SK-N-SH treated with all-trans-retinoic acid at 6 μM for 48 hours (cell line): ENCODE results near the gene TTBK1.

ENCODE experiments used
- ATAC-seq: fragments of 200-7000 bp; cut with Tn5 transposase; 3 replicates; pipeline ENCODE4 v1.9.1; 2020; ENCODE audit warnings: mild to moderate bottlenecking, moderate library complexity
- ARNTL ChIP-seq: fragments of 450-650 bp; formaldehyde crosslinking; IDR thresholded peaks from 2 replicates; pipeline ENCODE4 v1.5.0; 2020; ENCODE audit warnings: low read depth, mild to moderate bottlenecking, moderate library complexity, borderline replicate concordance
- BACH2 ChIP-seq: fragments of 250-450 bp; sonication (Bioruptor Pico); IDR thresholded peaks from 2 replicates; pipeline ENCODE4 v1.9.0; 2021; ENCODE audit warnings: mild to moderate bottlenecking, borderline replicate concordance
- CREB5 ChIP-seq: fragments of 250-450 bp; sonication (Bioruptor Pico); IDR thresholded peaks from 2 replicates; pipeline ENCODE4 v1.5.1; 2020; ENCODE audit warnings: low read depth, mild to moderate bottlenecking, moderate library complexity
- CSDC2 ChIP-seq: fragments of 250-450 bp; sonication (Bioruptor Pico); IDR thresholded peaks from 2 replicates; pipeline ENCODE4 v1.5.0; 2020; ENCODE audit warnings: mild to moderate bottlenecking, moderate library complexity
- CSRNP3 ChIP-seq: fragments of 250-450 bp; sonication (Bioruptor Pico); IDR thresholded peaks from 2 replicates; pipeline ENCODE4 v1.5.1; 2021; ENCODE audit warnings: mild to moderate bottlenecking, moderate library complexity
- ESRRG ChIP-seq: fragments of 250-450 bp; sonication (Bioruptor Pico); IDR thresholded peaks from 2 replicates; pipeline ENCODE4 v1.6.1; 2021; ENCODE audit warnings: mild to moderate bottlenecking
- ISL1 ChIP-seq: fragments of 250-450 bp; sonication (Bioruptor Pico); IDR thresholded peaks from 2 replicates; pipeline ENCODE4 v2.1.2; 2022; ENCODE audit warnings: mild to moderate bottlenecking, moderate library complexity
- OSR1 ChIP-seq: fragments of 250-450 bp; sonication (Bioruptor Pico); IDR thresholded peaks from 2 replicates; pipeline ENCODE4 v1.8.0; 2022; ENCODE audit warnings: moderate library complexity, mild to moderate bottlenecking, inconsistent platforms
- PATZ1 ChIP-seq: fragments of 250-450 bp; sonication (Bioruptor Pico); IDR thresholded peaks from 2 replicates; pipeline ENCODE4 v1.8.0; 2020; ENCODE audit warnings: mild to moderate bottlenecking, moderate library complexity, borderline replicate concordance
- PPARA ChIP-seq: fragments of 250-450 bp; sonication (Bioruptor Pico); IDR thresholded peaks from 2 replicates; pipeline ENCODE4 v1.5.0; 2020; ENCODE audit warnings: mild to moderate bottlenecking, borderline replicate concordance
- RARB ChIP-seq: fragments of 250-450 bp; sonication (Bioruptor Pico); IDR thresholded peaks from 2 replicates; pipeline ENCODE4 v1.8.0; 2021; ENCODE audit warnings: mild to moderate bottlenecking, moderate library complexity
- SNAI2 ChIP-seq: fragments of 250-450 bp; sonication (Bioruptor Pico); IDR thresholded peaks from 2 replicates; pipeline ENCODE4 v1.5.0; 2020; ENCODE audit warnings: mild to moderate bottlenecking, moderate library complexity
- TOX ChIP-seq: fragments of 250-450 bp; sonication (Bioruptor Pico); IDR thresholded peaks from 2 replicates; pipeline ENCODE4 v1.8.0; 2021; ENCODE audit warnings: mild to moderate bottlenecking, moderate library complexity, borderline replicate concordance
- TSHZ2 ChIP-seq: fragments of 250-450 bp; sonication (Bioruptor Pico); IDR thresholded peaks from 2 replicates; pipeline ENCODE4 v1.5.0; 2020; ENCODE audit warnings: mild to moderate bottlenecking, moderate library complexity
- ZC3H10 ChIP-seq: fragments of 250-450 bp; sonication (Bioruptor Pico); IDR thresholded peaks from 2 replicates; pipeline ENCODE4 v1.5.1; 2021; ENCODE audit warnings: mild to moderate bottlenecking, moderate library complexity
- ZFP3 ChIP-seq: fragments of 250-450 bp; sonication (Bioruptor Pico); IDR thresholded peaks from 2 replicates; pipeline ENCODE4 v1.5.0; 2020; ENCODE audit warnings: mild to moderate bottlenecking, moderate library complexity
- ZFP30 ChIP-seq: fragments of 450-650 bp; formaldehyde crosslinking; IDR thresholded peaks from 2 replicates; pipeline ENCODE4 v1.5.0; 2022; ENCODE audit warnings: mild to moderate bottlenecking, moderate library complexity
- ZNF70 ChIP-seq: fragments of 450-650 bp; formaldehyde crosslinking; IDR thresholded peaks from 2 replicates; pipeline ENCODE4 v1.5.0; 2020; ENCODE audit warnings: mild to moderate bottlenecking, moderate library complexity

TTBK1 gene

GRCh38 chr6:43202451-43202850 is 40.8 kb upstream of the TTBK1 start (continued):
- no peak for TF ChIP-seq ZFP30 (CRISPR knock-in tag)

- TF ChIP-seq PATZ1 (CRISPR knock-in tag), result no peak
- no peak for TF ChIP-seq ZFP30 (CRISPR knock-in tag)
- no peak for ATAC-seq
Measured at GRCh38 chr6:43203029-43203717, 40.1 kb upstream of the TTBK1 start.

GRCh38 chr6:43203718-43204095 is 39.6 kb upstream of the TTBK1 start:
- no peak for TF ChIP-seq RARB (CRISPR knock-in tag)
- TF ChIP-seq, all 23 proteins: peak for 0
- no peak for ATAC-seq

- ATAC-seq, result no peak
- TF ChIP-seq PPARA (CRISPR knock-in tag), result no peak
- no peak for TF ChIP-seq ESRRG (CRISPR knock-in tag)
- TF ChIP-seq ZFP30 (CRISPR knock-in tag), result no peak
- TF ChIP-seq SNAI2, result no peak
- TF ChIP-seq OSR1 (CRISPR knock-in tag), result no peak
- no peak for TF ChIP-seq ZFP3
- no peak for TF ChIP-seq BACH2
- no peak for TF ChIP-seq CSDC2 (CRISPR knock-in tag)
- no peak for TF ChIP-seq CREB5 (CRISPR knock-in tag)
- TF ChIP-seq ISL1, result no peak
- TF ChIP-seq PATZ1 (CRISPR knock-in tag), result no peak
- TF ChIP-seq TSHZ2, result no peak
- no peak for TF ChIP-seq ZC3H10 (CRISPR knock-in tag)
- no peak for TF ChIP-seq TOX (CRISPR knock-in tag)
Measured at GRCh38 chr6:43204271-43205105, 38.8 kb upstream of the TTBK1 start.

GRCh38 chr6:43205849-43206248 is 37.4 kb upstream of the TTBK1 start:
- TF ChIP-seq ISL1 (no peak), CSRNP3 (CRISPR knock-in tag) (no peak), ESRRG (CRISPR knock-in tag) (no peak), ARNTL (CRISPR knock-in tag) (no peak), TSHZ2 (no peak), TOX (CRISPR knock-in tag) (no peak), ZFP30 (CRISPR knock-in tag) (no peak), BACH2 (no peak), ZC3H10 (CRISPR knock-in tag) (no peak), ZNF70 (CRISPR knock-in tag) (no peak)
- ATAC-seq, result no peak
